ENCODE results near the gene NAXD. TPM values are rescaled to one million over a fixed set of nuclear protein-coding genes. Genes with fewer than 3 reads are reported as not detected.

NAXD gene
- total and polyA plus RNA-seq, 10 donors = 25.1 to 40.9 (median 34.1) TPM

- Histone ChIP-seq H3K36me3 (peaks cover 8 to 92% (median 60%) of the 10 kb centered on the region in 6 donors), H3K27ac (no peak overlapping the region), H3K4me3 (no peak overlapping the region), H3K4me1 (peaks cover 0 to 21% (median 3%) of the 10 kb centered on the region in 6 donors), H3K27me3 (replicated peaks in 1 of 7) (no peaks in the 10 kb centered on the region), H3K9me3 (no peaks in the 10 kb centered on the region)
- no peak for TF ChIP-seq POLR2A (IDR thresholded peaks at IDR 0.05)
- TF ChIP-seq POLR2AphosphoS5 (IDR thresholded peaks at IDR 0.05) = peak in 1 of 3 donors; percentile 65
- no peak for DNase-seq
- WGBS, 5 donors = 90 to 98% (median 92%) methylated on average over 6 to 19 of the region's 19 CpGs
- intact Hi-C loops (cut with DNase I; ENCODE audit: low total_unique reads) = no loop called here
Measured at GRCh38 chr13:110634558-110634957, 19.2 kb downstream of the NAXD start.

DNA sequence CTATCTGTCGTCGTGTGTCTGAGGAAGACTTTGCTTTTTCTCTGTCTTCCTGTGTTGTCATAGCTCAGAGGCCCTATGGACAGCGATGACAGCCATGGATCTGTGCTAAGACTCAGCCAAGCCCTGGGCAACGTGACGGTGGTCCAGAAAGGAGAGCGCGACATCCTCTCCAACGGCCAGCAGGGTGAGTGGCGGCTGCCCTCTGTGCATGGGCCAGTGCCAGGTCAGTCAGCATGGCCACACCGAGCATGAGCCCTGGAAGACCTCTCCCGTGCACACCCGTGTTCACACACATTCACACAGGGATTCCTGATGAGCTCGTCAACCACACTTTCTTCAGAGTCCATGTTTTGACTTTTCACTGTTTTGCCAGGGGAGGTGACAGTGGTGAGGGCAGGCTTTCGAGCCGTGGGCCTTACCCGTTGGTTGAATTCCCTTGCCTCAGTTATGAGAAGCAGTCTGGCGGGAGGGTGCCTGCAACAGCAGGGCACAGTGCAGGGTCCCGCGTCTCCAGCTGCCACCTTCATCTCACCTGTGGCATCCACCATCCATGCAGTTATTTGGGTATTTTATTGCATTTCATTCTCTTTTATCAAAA, 20.2 kb downstream of the NAXD start:
- 89 to 91% (median 91%) methylated on average over 17 to 19 of the region's 19 CpGs for WGBS, 5 donors
- intact Hi-C loops (cut with DNase I; ENCODE audit: low total_unique reads) = no loop called here
- TF ChIP-seq POLR2AphosphoS5 (IDR thresholded peaks at IDR 0.05) = peak in 1 of 3 donors; percentile 37
- TF ChIP-seq, protein P1, sequence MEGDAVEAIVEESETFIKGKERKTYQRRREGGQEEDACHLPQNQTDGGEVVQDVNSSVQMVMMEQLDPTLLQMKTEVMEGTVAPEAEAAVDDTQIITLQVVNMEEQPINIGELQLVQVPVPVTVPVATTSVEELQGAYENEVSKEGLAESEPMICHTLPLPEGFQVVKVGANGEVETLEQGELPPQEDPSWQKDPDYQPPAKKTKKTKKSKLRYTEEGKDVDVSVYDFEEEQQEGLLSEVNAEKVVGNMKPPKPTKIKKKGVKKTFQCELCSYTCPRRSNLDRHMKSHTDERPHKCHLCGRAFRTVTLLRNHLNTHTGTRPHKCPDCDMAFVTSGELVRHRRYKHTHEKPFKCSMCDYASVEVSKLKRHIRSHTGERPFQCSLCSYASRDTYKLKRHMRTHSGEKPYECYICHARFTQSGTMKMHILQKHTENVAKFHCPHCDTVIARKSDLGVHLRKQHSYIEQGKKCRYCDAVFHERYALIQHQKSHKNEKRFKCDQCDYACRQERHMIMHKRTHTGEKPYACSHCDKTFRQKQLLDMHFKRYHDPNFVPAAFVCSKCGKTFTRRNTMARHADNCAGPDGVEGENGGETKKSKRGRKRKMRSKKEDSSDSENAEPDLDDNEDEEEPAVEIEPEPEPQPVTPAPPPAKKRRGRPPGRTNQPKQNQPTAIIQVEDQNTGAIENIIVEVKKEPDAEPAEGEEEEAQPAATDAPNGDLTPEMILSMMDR (IDR thresholded peaks at IDR 0.05 in 8 of 11, conservative IDR thresholded peaks at IDR 0.05 in 3 of 11) = no peak
- no peak overlapping the region for H3K4me3 ChIP-seq
- H3K27me3 ChIP-seq (replicated peaks in 1 of 7) = no peaks in the 10 kb centered on the region
- H3K9me3 ChIP-seq = no peaks in the 10 kb centered on the region
- DNase-seq = no peak
- no peak overlapping the region for H3K27ac ChIP-seq
- peaks cover 8 to 94% (median 69%) of the 10 kb centered on the region in 6 donors for H3K36me3 ChIP-seq
- H3K4me1 ChIP-seq = peaks cover 0 to 15% (median 3%) of the 10 kb centered on the region in 6 donors

DNA sequence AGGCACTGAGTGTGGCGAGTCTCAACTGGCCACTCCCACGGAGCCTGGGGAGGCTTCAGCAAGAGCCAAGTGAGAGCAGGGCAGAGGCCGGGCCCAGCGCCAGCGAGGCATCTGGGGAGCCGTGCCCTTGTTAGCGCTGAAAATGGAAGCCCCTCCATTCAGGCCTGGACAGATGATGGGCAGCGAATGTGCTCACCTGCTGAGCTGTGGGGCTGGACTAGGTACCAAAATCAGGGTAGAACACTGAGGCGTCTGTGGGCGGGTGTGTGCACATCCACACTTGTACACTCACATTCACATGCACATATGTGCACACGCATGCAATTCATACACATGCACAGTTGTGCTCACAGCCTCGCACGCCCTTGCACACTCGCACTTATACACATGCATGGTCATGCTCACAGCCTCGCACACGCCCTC, 20.7 kb downstream of the NAXD start:
- H3K36me3 ChIP-seq = peaks cover 8 to 94% (median 73%) of the 10 kb centered on the region in 6 donors
- 87 to 98% (median 95%) methylated on average over 16 of the region's 16 CpGs for WGBS, 5 donors
- intact Hi-C loops (cut with DNase I; ENCODE audit: low total_unique reads) = no loop called here

GRCh38 chr13:110636701-110637201, 21.4 kb downstream of the NAXD start:
- Histone ChIP-seq H3K4me1 (peaks cover 0 to 14% (median 7%) of the 10 kb centered on the region in 6 donors), H3K9me3 (no peaks in the 10 kb centered on the region), H3K27me3 (replicated peaks in 1 of 7) (no peaks in the 10 kb centered on the region), H3K27ac (peak overlapping the region in 1 of 8 donors; percentile 1), H3K4me3 (no peak overlapping the region), H3K36me3 (peaks cover 14 to 94% (median 76%) of the 10 kb centered on the region in 6 donors)
- 73 to 92% (median 91%) methylated on average over 4 to 14 of the region's 14 CpGs for WGBS, 5 donors
- DNase-seq = no peak
- intact Hi-C loops (cut with DNase I; ENCODE audit: low total_unique reads) = no loop called here
- TF ChIP-seq POLR2AphosphoS5 (IDR thresholded peaks at IDR 0.05) = peak; percentile 18 to 56 (median 22)
- TF ChIP-seq, protein P1 (IDR thresholded peaks at IDR 0.05 in 8 of 11, conservative IDR thresholded peaks at IDR 0.05 in 3 of 11) = no peak

More for the DNA sequence above, 20.7 kb downstream of the NAXD start:
- H3K9me3 ChIP-seq = no peaks in the 10 kb centered on the region
- H3K27me3 ChIP-seq (replicated peaks in 1 of 7) = no peaks in the 10 kb centered on the region
- no peak for DNase-seq
- H3K4me1 ChIP-seq = peaks cover 0 to 15% (median 5%) of the 10 kb centered on the region in 6 donors
- no peak overlapping the region for H3K4me3 ChIP-seq
- no peak overlapping the region for H3K27ac ChIP-seq
- TF ChIP-seq POLR2A (IDR thresholded peaks at IDR 0.05) (no peak), POLR2AphosphoS5 (IDR thresholded peaks at IDR 0.05) (peak in 1 of 3 donors; percentile 8)

DNA sequence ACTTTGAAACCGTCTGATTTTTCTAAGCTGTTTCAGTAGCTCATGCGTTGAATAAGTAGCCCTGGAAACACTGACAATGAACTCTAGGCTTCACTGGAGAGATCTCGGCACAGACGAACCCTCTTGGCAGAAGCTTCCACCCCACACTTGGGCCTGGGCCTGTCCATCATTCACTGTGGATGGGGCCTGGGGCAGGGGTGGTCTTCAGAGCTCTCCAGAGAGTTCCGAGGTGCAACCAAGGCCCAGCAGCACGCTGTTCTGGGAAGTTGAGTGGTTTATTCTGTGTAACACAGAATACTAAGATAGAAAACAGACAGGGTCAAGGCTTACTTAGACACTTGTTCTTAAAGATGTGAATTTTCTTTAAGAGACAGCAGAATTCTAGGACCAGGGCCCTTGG, 21.9 kb downstream of the NAXD start:
- Histone ChIP-seq H3K4me3 (no peak overlapping the region), H3K27ac (peak overlapping the region in 1 of 8 donors; percentile 1), H3K4me1 (peaks cover 0 to 12% (median 6%) of the 10 kb centered on the region in 6 donors), H3K36me3 (peaks cover 14 to 94% (median 81%) of the 10 kb centered on the region in 6 donors), H3K9me3 (no peaks in the 10 kb centered on the region), H3K27me3 (replicated peaks in 1 of 7) (no peaks in the 10 kb centered on the region)
- TF ChIP-seq, protein P1 (IDR thresholded peaks at IDR 0.05 in 8 of 11, conservative IDR thresholded peaks at IDR 0.05 in 3 of 11) = no peak
- TF ChIP-seq POLR2AphosphoS5 (IDR thresholded peaks at IDR 0.05) = no peak
- no peak for TF ChIP-seq POLR2A (IDR thresholded peaks at IDR 0.05)
- WGBS, 5 donors = 88 to 97% (median 92%) methylated on average over 6 of the region's 6 CpGs
- intact Hi-C loops (cut with DNase I; ENCODE audit: low total_unique reads) = no loop called here
- DNase-seq = no peak

Measured in spleen (tissue), 11 donors.